GM19328 (cell line): ENCODE measurements around the gene NOD2.

Experiments used
- ATAC-seq: cut with Tn5 transposase; IDR thresholded peaks from one replicate; pipeline ENCODE4 v1.9.1; 2021; ENCODE audit warnings: mild to moderate bottlenecking, moderate library complexity; ENCODE audit not compliant: unreplicated experiment

Gene NOD2

GRCh38 chr16:50690177-50690576, 3.2 kb upstream of the NOD2 start:
- no peak for ATAC-seq

GRCh38 chr16:50692644-50692998, 785 bp upstream of the NOD2 start:
- ATAC-seq = no peak

GRCh38 chr16:50694206-50694605, 800 bp downstream of the NOD2 start:
- no peak for ATAC-seq

GRCh38 chr16:50695017-50696000, 1.9 kb downstream of the NOD2 start:
- no peak for ATAC-seq

- no peak for ATAC-seq
These were observed 2.7 kb downstream of the NOD2 start for GRCh38 chr16:50696126-50696525.

- ATAC-seq = no peak
These were observed 3.4 kb downstream of the NOD2 start for GRCh38 chr16:50696575-50697420.

GRCh38 chr16:50697421-50697715, 4.0 kb downstream of the NOD2 start:
- ATAC-seq = no peak

- ATAC-seq = peak; percentile 42
These were observed 4.7 kb downstream of the NOD2 start for GRCh38 chr16:50697881-50698767.

- ATAC-seq = no peak
These were observed 6.1 kb downstream of the NOD2 start for GRCh38 chr16:50699326-50700159.

- no peak for ATAC-seq
These were observed 9.3 kb downstream of the NOD2 start for GRCh38 chr16:50702725-50703124.

GRCh38 chr16:50704245-50704644, 10.8 kb downstream of the NOD2 start:
- no peak for ATAC-seq

- ATAC-seq = no peak
These were observed 12.2 kb downstream of the NOD2 start for GRCh38 chr16:50705436-50706110.

GRCh38 chr16:50706250-50706649, 12.8 kb downstream of the NOD2 start:
- no peak for ATAC-seq

- ATAC-seq = no peak
These were observed 15.1 kb downstream of the NOD2 start for GRCh38 chr16:50708373-50709060.

- no peak for ATAC-seq
These were observed 15.8 kb downstream of the NOD2 start for GRCh38 chr16:50709061-50709684.

- ATAC-seq = no peak
These were observed 16.6 kb downstream of the NOD2 start for GRCh38 chr16:50709980-50710379.

- no peak for ATAC-seq
These were observed 17.6 kb downstream of the NOD2 start for GRCh38 chr16:50711040-50711439.

- no peak for ATAC-seq
These were observed 18.6 kb downstream of the NOD2 start for GRCh38 chr16:50711862-50712559.
